ENCODE data around the gene TRIM66.

The TRIM66 gene

DNA sequence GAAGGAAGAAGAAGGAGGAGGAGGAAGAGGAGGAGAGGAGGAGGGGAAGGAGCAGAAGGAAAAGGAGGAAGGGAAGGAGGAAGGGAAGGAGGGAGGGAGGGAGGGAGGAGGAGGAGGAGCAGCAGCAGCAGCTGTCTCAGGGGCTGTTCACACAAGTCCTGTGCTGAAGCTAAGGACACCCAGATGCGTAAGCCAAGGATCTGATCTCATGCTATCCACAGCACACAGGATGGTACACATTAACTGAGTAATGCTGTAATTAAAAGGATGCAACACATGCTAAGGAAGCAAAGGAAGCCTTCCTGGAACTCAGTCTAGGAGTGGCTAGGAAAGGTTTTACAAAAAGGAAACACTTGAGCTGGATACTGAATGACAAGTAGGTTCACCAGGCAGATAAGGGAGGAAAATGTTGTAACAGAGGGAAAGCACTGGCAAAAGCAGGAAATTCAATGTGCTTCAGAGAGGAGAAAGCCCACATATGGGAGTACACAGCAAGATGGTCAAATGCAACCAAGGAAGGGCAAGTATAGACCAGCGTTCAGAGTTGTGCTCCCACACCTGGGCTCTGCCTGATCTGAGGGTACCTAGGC, 32.0 kb downstream of the TRIM66 start:
- no peak overlapping the region for H3K4me3 ChIP-seq (ENCODE audit: low read depth, low read length)
- TF ChIP-seq, protein P1, sequence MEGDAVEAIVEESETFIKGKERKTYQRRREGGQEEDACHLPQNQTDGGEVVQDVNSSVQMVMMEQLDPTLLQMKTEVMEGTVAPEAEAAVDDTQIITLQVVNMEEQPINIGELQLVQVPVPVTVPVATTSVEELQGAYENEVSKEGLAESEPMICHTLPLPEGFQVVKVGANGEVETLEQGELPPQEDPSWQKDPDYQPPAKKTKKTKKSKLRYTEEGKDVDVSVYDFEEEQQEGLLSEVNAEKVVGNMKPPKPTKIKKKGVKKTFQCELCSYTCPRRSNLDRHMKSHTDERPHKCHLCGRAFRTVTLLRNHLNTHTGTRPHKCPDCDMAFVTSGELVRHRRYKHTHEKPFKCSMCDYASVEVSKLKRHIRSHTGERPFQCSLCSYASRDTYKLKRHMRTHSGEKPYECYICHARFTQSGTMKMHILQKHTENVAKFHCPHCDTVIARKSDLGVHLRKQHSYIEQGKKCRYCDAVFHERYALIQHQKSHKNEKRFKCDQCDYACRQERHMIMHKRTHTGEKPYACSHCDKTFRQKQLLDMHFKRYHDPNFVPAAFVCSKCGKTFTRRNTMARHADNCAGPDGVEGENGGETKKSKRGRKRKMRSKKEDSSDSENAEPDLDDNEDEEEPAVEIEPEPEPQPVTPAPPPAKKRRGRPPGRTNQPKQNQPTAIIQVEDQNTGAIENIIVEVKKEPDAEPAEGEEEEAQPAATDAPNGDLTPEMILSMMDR (IDR thresholded peaks at IDR 0.05; ENCODE audit: control insufficient read depth, extremely low read depth, insufficient read depth): no peak
- DNase-seq (ENCODE audit: low read depth): no peak

DNA sequence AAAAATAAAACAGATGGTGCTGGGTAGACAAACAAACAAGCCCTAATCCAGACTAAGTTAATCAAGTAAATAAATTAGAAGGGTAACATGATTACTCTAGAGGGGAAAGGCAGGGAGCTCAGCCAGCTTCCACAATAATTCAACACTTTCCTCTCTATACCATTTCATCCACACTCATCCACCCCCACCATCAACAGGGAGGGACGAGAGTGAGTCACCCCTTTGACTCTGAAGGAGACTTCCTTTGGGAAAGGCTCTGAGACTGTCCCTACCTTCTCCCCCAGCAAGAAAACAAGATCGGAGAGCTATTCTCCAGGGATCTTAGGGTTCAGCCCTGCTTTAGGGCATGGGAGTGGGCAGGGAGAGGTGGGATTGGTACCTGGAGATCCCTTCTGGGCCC, 33.1 kb downstream of the TRIM66 start:
- TF ChIP-seq, protein P1 (IDR thresholded peaks at IDR 0.05; ENCODE audit: control insufficient read depth, extremely low read depth, insufficient read depth): no peak
- no peak for DNase-seq (ENCODE audit: low read depth)
- no peak overlapping the region for H3K4me3 ChIP-seq (ENCODE audit: low read depth, low read length)

DNA sequence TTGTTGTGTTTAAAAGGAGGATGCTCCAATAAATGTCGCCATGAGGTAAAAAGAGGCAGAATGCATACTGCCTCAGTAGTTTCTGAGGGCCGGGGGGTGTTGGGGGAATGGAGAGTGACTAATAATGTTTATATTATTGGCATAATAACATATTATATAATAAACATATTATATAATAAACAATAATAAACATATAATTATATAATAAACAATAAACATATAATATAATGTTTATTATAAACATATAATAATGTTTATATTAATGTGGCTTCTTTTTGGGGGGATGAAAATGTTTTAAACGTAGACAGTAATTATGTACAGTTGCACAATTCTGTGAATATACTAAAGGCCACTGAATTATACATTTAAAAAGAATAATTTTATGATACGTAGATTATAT, 35.6 kb downstream of the TRIM66 start:
- no peak for DNase-seq (ENCODE audit: low read depth)
- TF ChIP-seq, protein P1 (IDR thresholded peaks at IDR 0.05; ENCODE audit: control insufficient read depth, extremely low read depth, insufficient read depth): no peak
- no peak overlapping the region for H3K4me3 ChIP-seq (ENCODE audit: low read depth, low read length)

GRCh38 chr11:8642196-8642841, 40.1 kb downstream of the TRIM66 start:
- no peak overlapping the region for H3K4me3 ChIP-seq (ENCODE audit: low read depth, low read length)
- no peak for DNase-seq (ENCODE audit: low read depth)
- TF ChIP-seq, protein P1 (IDR thresholded peaks at IDR 0.05; ENCODE audit: control insufficient read depth, extremely low read depth, insufficient read depth): no peak

DNA sequence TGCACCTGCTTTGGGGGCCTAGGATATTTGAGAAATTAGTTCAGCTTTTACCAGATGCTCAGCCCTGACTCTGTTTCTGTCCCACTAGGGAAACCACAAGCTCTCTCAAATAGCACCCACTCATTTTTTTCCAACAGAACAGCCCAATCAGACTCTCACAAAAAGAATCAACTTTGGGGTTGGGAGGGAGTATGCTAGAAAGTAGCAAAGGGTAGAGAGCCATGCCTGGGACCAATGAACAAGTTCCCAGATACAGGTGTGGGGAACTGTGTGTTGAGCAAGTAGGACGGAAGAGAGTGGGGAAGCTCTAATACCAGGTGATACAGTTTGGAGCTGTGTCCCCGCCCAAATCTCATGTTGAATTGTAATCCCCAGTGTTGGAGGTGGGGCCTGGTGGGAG, 41.1 kb downstream of the TRIM66 start:
- H3K4me3 ChIP-seq (ENCODE audit: low read depth, low read length): no peak overlapping the region
- TF ChIP-seq, protein P1 (IDR thresholded peaks at IDR 0.05; ENCODE audit: control insufficient read depth, extremely low read depth, insufficient read depth): no peak
- DNase-seq (ENCODE audit: low read depth): no peak

DNA sequence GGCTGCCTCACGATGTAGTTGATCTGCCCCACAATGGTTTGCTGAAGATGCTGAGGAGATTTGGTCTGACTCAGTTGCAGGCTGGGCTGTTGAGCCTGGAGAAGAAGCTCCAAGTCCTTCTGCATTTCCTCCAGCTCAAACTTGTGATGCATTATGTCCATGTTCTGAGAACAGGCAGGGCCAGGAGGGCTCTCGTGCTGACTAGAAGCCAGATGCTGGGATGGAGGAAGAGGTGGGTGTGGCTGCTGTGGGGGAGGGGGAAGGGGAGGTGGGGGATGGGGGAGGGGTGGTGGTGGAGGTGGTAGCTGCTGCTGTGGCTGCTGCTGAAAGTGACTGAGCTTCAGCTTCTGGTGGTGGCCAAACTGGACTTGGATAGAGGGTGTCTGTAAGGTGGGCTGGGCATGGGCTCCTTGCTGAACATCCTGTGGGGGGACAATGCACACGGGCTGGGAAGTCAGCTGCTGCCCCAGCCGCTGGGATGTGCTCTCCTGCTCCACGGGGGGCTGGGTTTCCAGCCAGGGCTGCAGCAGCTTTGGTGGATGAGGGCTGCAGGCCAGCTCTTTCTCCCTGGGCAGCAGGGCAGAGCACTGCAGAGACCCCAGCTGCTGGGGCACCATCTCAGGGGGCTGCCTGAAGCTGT, 42.1 kb downstream of the TRIM66 start:
- H3K4me3 ChIP-seq (ENCODE audit: low read depth, low read length): no peak overlapping the region
- no peak for DNase-seq (ENCODE audit: low read depth)
- TF ChIP-seq, protein P1 (IDR thresholded peaks at IDR 0.05; ENCODE audit: control insufficient read depth, extremely low read depth, insufficient read depth): no peak
